GM18508 (cell line): ENCODE data around the gene C2orf69.
A peak's percentile ranks its signal among the peaks of the same experiment; 100 is the strongest.

Source experiments
- ATAC-seq: cut with Tn5 transposase; IDR thresholded peaks from one replicate; pipeline ENCODE4 v1.9.1; 2021; ENCODE audit warnings: moderate number of reproducible peaks; ENCODE audit not compliant: insufficient read depth, unreplicated experiment

C2orf69 gene

GRCh38 chr2:199962203-199962602, 51.1 kb downstream of the C2orf69 start:
- ATAC-seq, result peak; percentile 50

GRCh38 chr2:199966405-199966804, 55.3 kb downstream of the C2orf69 start:
- ATAC-seq, result no peak

GRCh38 chr2:199966976-199967375, 55.9 kb downstream of the C2orf69 start:
- no peak for ATAC-seq

- no peak for ATAC-seq
Measured at GRCh38 chr2:199968126-199968525, 57.0 kb downstream of the C2orf69 start.

- no peak for ATAC-seq
Measured at GRCh38 chr2:199972088-199972626, 61.1 kb downstream of the C2orf69 start.

GRCh38 chr2:199973703-199974102, 62.6 kb downstream of the C2orf69 start:
- no peak for ATAC-seq

- no peak for ATAC-seq
Measured at GRCh38 chr2:199975273-199975895, 64.3 kb downstream of the C2orf69 start.
